Neural cell (in vitro differentiated cells): ENCODE results near the gene MAGI2. TPM values are rescaled to one million over a fixed set of nuclear protein-coding genes. Genes with fewer than 3 reads are reported as not detected.

ENCODE experiments used
- H2AFZ ChIP-seq: fragments of 200-600, 300-800 bp; sonication (generic), shearing (Covaris generic); 2 replicates; pipeline ENCODE4 v1.6.0; 2014; ENCODE audit warnings: low read depth, mild to moderate bottlenecking, antibody characterized with exemption, low read length, moderate library complexity
- H3F3A ChIP-seq: fragments of 200-600 bp; shearing (Covaris generic); 2 replicates; pipeline ENCODE4 v1.6.1; 2016; ENCODE audit warnings: mild to moderate bottlenecking, moderate library complexity, mixed read lengths, antibody characterized with exemption, low read length; ENCODE audit not compliant: insufficient read depth, poor library complexity, severe bottlenecking
- H3K27ac ChIP-seq: fragments of 200-600, 300-800 bp; sonication (generic), shearing (Covaris generic); 2 replicates; pipeline ENCODE4 v1.5.1; 2014; ENCODE audit warnings: mild to moderate bottlenecking, low read length, moderate library complexity
- H3K27me3 ChIP-seq: fragments of 300-800, 200-600 bp; sonication (generic), shearing (Covaris generic); 2 replicates; pipeline ENCODE4 v1.6.0; 2014; ENCODE audit warnings: mild to moderate bottlenecking, low read depth, low read length, moderate library complexity; ENCODE audit not compliant: insufficient read depth
- H3K36me3 ChIP-seq: fragments of 300-800, 200-600 bp; sonication (generic), shearing (Covaris generic); 2 replicates; pipeline ENCODE4 v1.5.1; 2014; ENCODE audit warnings: mild to moderate bottlenecking, antibody characterized with exemption, low read length, moderate library complexity; ENCODE audit not compliant: insufficient read depth
- H3K4me2 ChIP-seq: fragments of 300-800, 200-600 bp; sonication (generic), shearing (Covaris generic); 2 replicates; pipeline ENCODE4 v1.6.0; 2014; ENCODE audit warnings: mild to moderate bottlenecking, low read length
- H3K4me3 ChIP-seq: fragments of 300-800, 200-600 bp; sonication (generic), shearing (Covaris generic); 2 replicates; pipeline ENCODE4 v1.5.1; 2014; ENCODE audit warnings: mild to moderate bottlenecking, low read length, moderate library complexity
- H3K79me2 ChIP-seq: fragments of 200-600 bp; shearing (Covaris generic); replicated peaks from 2 replicates; pipeline ENCODE4 v1.6.0; 2014; ENCODE audit warnings: mild to moderate bottlenecking, low read length, moderate library complexity; ENCODE audit not compliant: insufficient read depth
- H3K9ac ChIP-seq: fragments of 300-800, 200-600 bp; sonication (generic), shearing (Covaris generic); 2 replicates; pipeline ENCODE4 v1.6.1; 2016; ENCODE audit warnings: mild to moderate bottlenecking, low read length, mixed read lengths
- H3K9me2 ChIP-seq: fragments of 200-600 bp; shearing (Covaris generic); 2 replicates; pipeline ENCODE4 v1.6.1; 2016; ENCODE audit warnings: mild to moderate bottlenecking, low read length, mixed read lengths; ENCODE audit not compliant: insufficient read depth
- H3K9me3 ChIP-seq: fragments of 200-600, 300-800 bp; sonication (generic), shearing (Covaris generic); 2 replicates; pipeline ENCODE4 v1.6.1; 2016; ENCODE audit warnings: mild to moderate bottlenecking, mixed run types, low read length, moderate library complexity, mixed read lengths
- H4K20me1 ChIP-seq: fragments of 200-600 bp; shearing (Covaris generic); 2 replicates; pipeline ENCODE4 v1.6.1; 2016; ENCODE audit warnings: mild to moderate bottlenecking, mixed run types; ENCODE audit not compliant: insufficient read depth
- EP300 ChIP-seq: fragments of 450-650 bp; conservative IDR thresholded peaks from 2 replicates; pipeline ENCODE4 v1.6.1; 2014; ENCODE audit warnings: antibody characterized with exemption, mild to moderate bottlenecking, moderate library complexity; ENCODE audit not compliant: poor library complexity, severe bottlenecking
- EZH2 ChIP-seq: fragments of 200-600, 300-800 bp; shearing (Covaris generic), sonication (generic); IDR thresholded peaks from 2 replicates; pipeline ENCODE4 v1.6.1; 2014; ENCODE audit warnings: antibody characterized with exemption, low read length, borderline replicate concordance, mild to moderate bottlenecking; ENCODE audit not compliant: insufficient read depth, poor library complexity, severe bottlenecking
- MXI1 ChIP-seq: fragments of 450-650 bp; conservative IDR thresholded peaks from 2 replicates; pipeline ENCODE4 v1.6.1; 2014; ENCODE audit warnings: antibody characterized with exemption, mild to moderate bottlenecking; ENCODE audit not compliant: poor library complexity, severe bottlenecking
- POLR2AphosphoS5 ChIP-seq: IDR thresholded peaks from 2 replicates; pipeline ENCODE4 v1.6.1; 2012
- RAD21 ChIP-seq: fragments of 450-650 bp; conservative IDR thresholded peaks from 2 replicates; pipeline ENCODE4 v1.6.1; 2014; ENCODE audit warnings: antibody characterized with exemption, mild to moderate bottlenecking, moderate library complexity
- REST ChIP-seq: IDR thresholded peaks from 2 replicates; pipeline ENCODE4 v1.6.1; 2012; ENCODE audit warnings: borderline replicate concordance
- SMC3 ChIP-seq: fragments of 450-650 bp; conservative IDR thresholded peaks from 2 replicates; pipeline ENCODE4 v1.6.1; 2014; ENCODE audit warnings: antibody characterized with exemption, mild to moderate bottlenecking, moderate library complexity; ENCODE audit not compliant: poor library complexity
- TAF1 ChIP-seq: IDR thresholded peaks from 2 replicates; pipeline ENCODE4 v1.6.1; 2012; ENCODE audit warnings: low read depth
- polyA plus RNA-seq: library from polyadenylated mRNA; depleted of rRNA; stranded (reverse); fragments of >200 nt; gene quantifications from 2 replicates; pipeline ENCODE4 v1.2.3, GENCODE V29; 2014
- TF ChIP-seq, protein P1 (sequence below): fragments of 450-650 bp; IDR thresholded peaks from 2 replicates; pipeline ENCODE4 v1.5.1; 2014; ENCODE audit warnings: antibody characterized with exemption, mild to moderate bottlenecking, moderate library complexity; ENCODE audit not compliant: poor library complexity, severe bottlenecking

The MAGI2 gene
- polyA plus RNA-seq, 1 donor from 2014 or later, result 19.3 TPM

DNA sequence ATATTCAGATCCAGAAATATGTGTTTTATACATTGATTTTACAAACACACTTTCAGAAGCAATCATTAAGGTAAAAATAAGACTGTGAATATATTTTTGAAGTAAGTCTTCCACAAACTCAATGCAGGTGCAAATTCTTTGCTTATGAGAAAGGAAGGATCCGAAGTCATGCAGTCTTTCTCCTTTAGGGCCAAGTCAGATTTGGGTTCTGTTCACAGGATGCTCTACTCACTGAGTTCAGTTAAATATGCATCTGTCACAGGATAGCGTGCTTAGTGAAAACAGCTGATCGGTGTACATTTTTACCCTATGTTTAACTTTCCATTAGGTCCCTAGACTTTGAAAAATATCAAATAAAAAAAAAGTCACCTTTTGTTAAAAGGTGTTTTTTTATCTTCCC is 1046.4 kb downstream of the MAGI2 start:
- Histone ChIP-seq H3K27me3 (no peaks in the 10 kb centered on the region), H4K20me1 (no peaks in the 10 kb centered on the region), H3K9ac (no peak overlapping the region), H3K9me2 (no peaks in the 10 kb centered on the region), H3K9me3 (no peaks in the 10 kb centered on the region), H3K4me3 (no peak overlapping the region), H3K79me2 (no peaks in the 10 kb centered on the region), H3K4me2 (no peak overlapping the region), H2AFZ (no peak overlapping the region), H3K36me3 (no peaks in the 10 kb centered on the region), H3F3A (no peaks in the 10 kb centered on the region), H3K27ac (no peak overlapping the region)
- no peak for TF ChIP-seq SMC3
- no peak for TF ChIP-seq POLR2AphosphoS5

DNA sequence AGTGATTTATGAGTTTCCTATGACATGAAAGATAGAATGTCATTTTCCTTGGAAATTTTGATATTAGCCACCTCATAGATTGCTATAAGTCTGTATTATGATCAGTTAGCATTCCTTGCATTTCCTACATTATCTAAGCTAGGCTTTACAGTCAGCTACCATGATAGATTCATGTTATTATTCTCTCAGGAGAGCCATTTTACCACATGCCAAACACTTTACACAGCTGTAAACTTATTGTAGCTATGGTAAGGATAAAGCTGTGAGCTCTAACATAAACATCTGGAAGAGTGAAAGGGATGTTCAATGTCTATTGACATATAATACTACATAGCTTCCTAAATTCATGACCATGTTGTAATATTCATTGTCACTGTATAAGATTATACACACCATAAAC is 1046.9 kb downstream of the MAGI2 start:
- Histone ChIP-seq H3K36me3 (no peaks in the 10 kb centered on the region), H2AFZ (no peak overlapping the region)

DNA sequence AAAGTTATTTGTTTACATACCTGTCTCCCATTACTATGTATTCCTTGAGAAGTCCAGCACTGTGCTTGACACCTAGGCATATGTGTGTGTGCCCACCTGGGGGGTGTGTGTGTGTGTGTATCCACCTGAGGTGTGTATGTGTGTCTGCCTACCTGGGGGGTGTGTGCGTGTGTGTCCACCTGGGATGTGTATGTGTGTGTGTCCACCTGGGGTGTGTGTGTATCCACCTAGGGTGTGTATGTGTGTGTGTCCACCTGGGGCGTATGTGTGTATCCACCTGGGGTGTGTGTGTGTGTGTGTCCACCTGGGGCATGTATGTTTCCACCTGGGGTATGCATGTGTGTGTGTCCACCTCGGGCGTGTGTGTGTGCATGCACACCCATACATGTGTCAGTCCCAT is 1051.4 kb downstream of the MAGI2 start:
- no peaks in the 10 kb centered on the region for H3K9me3 ChIP-seq
- no peaks in the 10 kb centered on the region for H3K27me3 ChIP-seq
- no peaks in the 10 kb centered on the region for H3K36me3 ChIP-seq
- H3K27ac ChIP-seq, result no peak overlapping the region
- TF ChIP-seq EZH2, result no peak
- TF ChIP-seq MXI1, result no peak
- no peak for TF ChIP-seq EP300
- TF ChIP-seq, protein P1, sequence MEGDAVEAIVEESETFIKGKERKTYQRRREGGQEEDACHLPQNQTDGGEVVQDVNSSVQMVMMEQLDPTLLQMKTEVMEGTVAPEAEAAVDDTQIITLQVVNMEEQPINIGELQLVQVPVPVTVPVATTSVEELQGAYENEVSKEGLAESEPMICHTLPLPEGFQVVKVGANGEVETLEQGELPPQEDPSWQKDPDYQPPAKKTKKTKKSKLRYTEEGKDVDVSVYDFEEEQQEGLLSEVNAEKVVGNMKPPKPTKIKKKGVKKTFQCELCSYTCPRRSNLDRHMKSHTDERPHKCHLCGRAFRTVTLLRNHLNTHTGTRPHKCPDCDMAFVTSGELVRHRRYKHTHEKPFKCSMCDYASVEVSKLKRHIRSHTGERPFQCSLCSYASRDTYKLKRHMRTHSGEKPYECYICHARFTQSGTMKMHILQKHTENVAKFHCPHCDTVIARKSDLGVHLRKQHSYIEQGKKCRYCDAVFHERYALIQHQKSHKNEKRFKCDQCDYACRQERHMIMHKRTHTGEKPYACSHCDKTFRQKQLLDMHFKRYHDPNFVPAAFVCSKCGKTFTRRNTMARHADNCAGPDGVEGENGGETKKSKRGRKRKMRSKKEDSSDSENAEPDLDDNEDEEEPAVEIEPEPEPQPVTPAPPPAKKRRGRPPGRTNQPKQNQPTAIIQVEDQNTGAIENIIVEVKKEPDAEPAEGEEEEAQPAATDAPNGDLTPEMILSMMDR, result no peak
- no peak for TF ChIP-seq POLR2AphosphoS5
- TF ChIP-seq TAF1, result no peak
- TF ChIP-seq SMC3, result no peak
- no peak for TF ChIP-seq REST
- no peaks in the 10 kb centered on the region for H4K20me1 ChIP-seq
- no peaks in the 10 kb centered on the region for H3K79me2 ChIP-seq
- H3K9ac ChIP-seq, result no peak overlapping the region
- H2AFZ ChIP-seq, result no peak overlapping the region
- no peak overlapping the region for H3K4me3 ChIP-seq
- H3K4me2 ChIP-seq, result no peak overlapping the region
- H3K9me2 ChIP-seq, result no peaks in the 10 kb centered on the region
- no peaks in the 10 kb centered on the region for H3F3A ChIP-seq

More for the DNA sequence above, 1046.9 kb downstream of the MAGI2 start:
- TF ChIP-seq TAF1 (no peak), POLR2AphosphoS5 (no peak), SMC3 (no peak), EZH2 (no peak), RAD21 (no peak)
- TF ChIP-seq, protein P1, result no peak
- Histone ChIP-seq H3K4me2 (no peak overlapping the region), H3K9me2 (no peaks in the 10 kb centered on the region), H3K27ac (no peak overlapping the region), H3K9ac (no peak overlapping the region), H3K79me2 (no peaks in the 10 kb centered on the region), H3K9me3 (no peaks in the 10 kb centered on the region), H3K4me3 (no peak overlapping the region), H4K20me1 (no peaks in the 10 kb centered on the region), H3F3A (no peaks in the 10 kb centered on the region), H3K27me3 (no peaks in the 10 kb centered on the region)
